Measurements from ENCODE around the gene ADCY2. TPM values are rescaled to one million over a fixed set of nuclear protein-coding genes. Genes with fewer than 3 reads are reported as not detected.

Gene ADCY2
- total RNA-seq, 1 experiment from 2014 or later: 0.34 TPM

GRCh38 chr5:7828269-7828668, 432.3 kb downstream of the ADCY2 start:
- BruUV-seq (replicated peaks): no TSS peak

GRCh38 chr5:7834982-7835381, 439.0 kb downstream of the ADCY2 start:
- POLR2A ChIA-PET (ENCODE audit: low non-redundant PET): no interaction called here
- intact Hi-C loops (cut with micrococcal nuclease; ENCODE audit: unreplicated experiment): no loop called here

More at GRCh38 chr5:7828269-7828668, 432.3 kb downstream of the ADCY2 start:
- Histone ChIP-seq H3K27ac (ENCODE audit: low read depth, low read length, poor library complexity, severe bottlenecking) (no peak overlapping the region), H3K4me1 (ENCODE audit: insufficient read depth, low read length, poor library complexity, severe bottlenecking) (no peaks in the 10 kb centered on the region), H3K27me3 (replicated peaks; ENCODE audit: insufficient read depth, low read depth, low read length, poor library complexity) (peaks cover 11% of the 10 kb centered on the region), H3K4me3 (ENCODE audit: low read depth, low read length, poor library complexity, severe bottlenecking) (no peak overlapping the region), H3K9me3 (ENCODE audit: low read depth, low read length, poor library complexity, severe bottlenecking) (no peaks in the 10 kb centered on the region), H3K36me3 (ENCODE audit: insufficient read depth, low read length, poor library complexity, severe bottlenecking) (no peaks in the 10 kb centered on the region)
- TF ChIP-seq, protein P1, sequence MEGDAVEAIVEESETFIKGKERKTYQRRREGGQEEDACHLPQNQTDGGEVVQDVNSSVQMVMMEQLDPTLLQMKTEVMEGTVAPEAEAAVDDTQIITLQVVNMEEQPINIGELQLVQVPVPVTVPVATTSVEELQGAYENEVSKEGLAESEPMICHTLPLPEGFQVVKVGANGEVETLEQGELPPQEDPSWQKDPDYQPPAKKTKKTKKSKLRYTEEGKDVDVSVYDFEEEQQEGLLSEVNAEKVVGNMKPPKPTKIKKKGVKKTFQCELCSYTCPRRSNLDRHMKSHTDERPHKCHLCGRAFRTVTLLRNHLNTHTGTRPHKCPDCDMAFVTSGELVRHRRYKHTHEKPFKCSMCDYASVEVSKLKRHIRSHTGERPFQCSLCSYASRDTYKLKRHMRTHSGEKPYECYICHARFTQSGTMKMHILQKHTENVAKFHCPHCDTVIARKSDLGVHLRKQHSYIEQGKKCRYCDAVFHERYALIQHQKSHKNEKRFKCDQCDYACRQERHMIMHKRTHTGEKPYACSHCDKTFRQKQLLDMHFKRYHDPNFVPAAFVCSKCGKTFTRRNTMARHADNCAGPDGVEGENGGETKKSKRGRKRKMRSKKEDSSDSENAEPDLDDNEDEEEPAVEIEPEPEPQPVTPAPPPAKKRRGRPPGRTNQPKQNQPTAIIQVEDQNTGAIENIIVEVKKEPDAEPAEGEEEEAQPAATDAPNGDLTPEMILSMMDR (conservative IDR thresholded peaks at IDR 0.05; ENCODE audit: low read depth, low read length): no peak
- no peak for TF ChIP-seq EZH2 (IDR thresholded peaks at IDR 0.05; ENCODE audit: borderline replicate concordance, low read depth, low read length, poor library complexity, severe bottlenecking)
- intact Hi-C loops (cut with micrococcal nuclease; ENCODE audit: unreplicated experiment): no loop called here
- ChIA-PET CTCF (interaction anchor here (0.6 kb wide), 1 partner anchor 46 kb away, joined by 3 read pairs; no protein-coding TSS in a partner anchor), POLR2A (ENCODE audit: low non-redundant PET) (no interaction called here)
- no peak for DNase-seq (ENCODE audit: low spot score)

DNA sequence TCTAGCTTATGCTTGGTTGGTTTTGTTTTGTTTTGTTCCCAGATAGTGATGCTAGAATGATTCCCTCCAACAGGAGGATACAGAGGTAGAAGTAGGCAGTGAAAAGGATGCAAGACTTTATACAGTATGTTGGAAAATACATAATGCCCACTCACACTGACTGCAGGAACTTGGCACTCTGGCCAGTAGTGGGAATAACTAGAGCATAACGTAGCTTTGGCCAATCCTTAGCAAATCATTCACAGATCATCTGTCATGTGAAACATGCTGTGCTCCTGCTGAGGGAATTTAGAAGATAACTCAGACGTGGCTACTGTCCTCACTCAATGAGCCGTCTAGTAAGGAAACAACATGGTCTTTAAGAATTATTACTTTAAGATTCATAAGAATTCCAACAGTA, 441.5 kb downstream of the ADCY2 start:
- DNase-seq (ENCODE audit: low spot score): no peak
- Histone ChIP-seq H3K4me1 (ENCODE audit: insufficient read depth, low read length, poor library complexity, severe bottlenecking) (no peaks in the 10 kb centered on the region), H3K9me3 (ENCODE audit: low read depth, low read length, poor library complexity, severe bottlenecking) (no peaks in the 10 kb centered on the region), H3K4me3 (ENCODE audit: low read depth, low read length, poor library complexity, severe bottlenecking) (no peak overlapping the region), H3K36me3 (ENCODE audit: insufficient read depth, low read length, poor library complexity, severe bottlenecking) (no peaks in the 10 kb centered on the region), H3K27ac (ENCODE audit: low read depth, low read length, poor library complexity, severe bottlenecking) (no peak overlapping the region), H3K27me3 (replicated peaks; ENCODE audit: insufficient read depth, low read depth, low read length, poor library complexity) (no peaks in the 10 kb centered on the region)
- POLR2A ChIA-PET (ENCODE audit: low non-redundant PET): no interaction called here
- intact Hi-C loops (cut with micrococcal nuclease; ENCODE audit: unreplicated experiment): no loop called here
- CTCF ChIA-PET: no interaction called here
- BruUV-seq (replicated peaks): no TSS peak
- TF ChIP-seq, protein P1 (conservative IDR thresholded peaks at IDR 0.05; ENCODE audit: low read depth, low read length): no peak
- TF ChIP-seq EZH2 (IDR thresholded peaks at IDR 0.05; ENCODE audit: borderline replicate concordance, low read depth, low read length, poor library complexity, severe bottlenecking): no peak

More at GRCh38 chr5:7834982-7835381, 439.0 kb downstream of the ADCY2 start:
- BruUV-seq (replicated peaks): no TSS peak
- TF ChIP-seq, protein P1 (conservative IDR thresholded peaks at IDR 0.05; ENCODE audit: low read depth, low read length): no peak
- TF ChIP-seq EZH2 (IDR thresholded peaks at IDR 0.05; ENCODE audit: borderline replicate concordance, low read depth, low read length, poor library complexity, severe bottlenecking): no peak
- no peak for DNase-seq (ENCODE audit: low spot score)
- H3K36me3 ChIP-seq (ENCODE audit: insufficient read depth, low read length, poor library complexity, severe bottlenecking): no peaks in the 10 kb centered on the region
- no peak overlapping the region for H3K27ac ChIP-seq (ENCODE audit: low read depth, low read length, poor library complexity, severe bottlenecking)
- no peak overlapping the region for H3K4me3 ChIP-seq (ENCODE audit: low read depth, low read length, poor library complexity, severe bottlenecking)
- no peaks in the 10 kb centered on the region for H3K9me3 ChIP-seq (ENCODE audit: low read depth, low read length, poor library complexity, severe bottlenecking)
- H3K4me1 ChIP-seq (ENCODE audit: insufficient read depth, low read length, poor library complexity, severe bottlenecking): no peaks in the 10 kb centered on the region
- CTCF ChIA-PET: no interaction called here
- peaks cover 5% of the 10 kb centered on the region for H3K27me3 ChIP-seq (replicated peaks; ENCODE audit: insufficient read depth, low read depth, low read length, poor library complexity)
